ENCODE measurements around the gene IFI6. TPM values are rescaled to one million over a fixed set of nuclear protein-coding genes. Genes with fewer than 3 reads are reported as not detected.

The IFI6 gene
- total and polyA plus RNA-seq, 2 of the 4 experiments (the other 2 are of a cell fraction), result 7.3 to 16.8 TPM

DNA sequence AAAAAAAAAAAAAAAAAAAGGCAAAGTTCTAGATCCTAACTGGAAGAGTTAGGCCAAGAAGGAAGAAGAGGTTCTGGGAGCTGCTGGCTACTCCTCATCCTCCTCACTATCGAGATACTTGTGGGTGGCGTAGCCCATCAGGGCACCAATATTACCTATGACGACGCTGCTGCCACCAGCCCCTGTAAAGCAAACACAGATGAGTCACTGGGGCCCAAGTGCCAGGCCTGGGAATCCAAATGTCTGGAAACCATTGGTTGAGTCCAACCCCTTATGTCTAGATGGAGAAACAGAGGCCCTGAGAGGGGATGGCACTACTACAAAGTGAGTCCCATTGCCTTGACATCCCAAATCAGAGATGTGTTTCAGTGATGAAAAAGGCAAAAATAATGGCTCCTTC, 5.7 kb downstream of the IFI6 start:
- BruUV-seq (replicated peaks), result no TSS peak
- H2BK15ac ChIP-seq (ENCODE audit: low read depth, low read length), result no peak overlapping the region
- whole genome bisulfite sequencing, 2 experiments (ENCODE audit: extremely low coverage in 2 of 2, insufficient read length in 1 of 2), result no CpG with 5 or more reads among the region's 4 CpGs
- H3K14ac ChIP-seq (replicated peaks; ENCODE audit: low read depth, low read length), result no peak overlapping the region
- H3K27ac ChIP-seq (ENCODE audit: insufficient read depth, low read length), result no peak overlapping the region
- H3K27me3 ChIP-seq (ENCODE audit: control insufficient read depth, insufficient read depth, low read length), result no peaks in the 10 kb centered on the region
- H3K9ac ChIP-seq (ENCODE audit: low read depth, low read length), result no peak overlapping the region
- H3K9me3 ChIP-seq (ENCODE audit: control insufficient read depth, insufficient read depth, low read length), result no peaks in the 10 kb centered on the region
- H3K56ac ChIP-seq (ENCODE audit: extremely low read depth, insufficient read depth, low read length), result no peak overlapping the region
- no peak overlapping the region for H2AK5ac ChIP-seq (ENCODE audit: low read depth, low read length)
- DNase-seq, result no peak
- ChIA-PET CTCF (interaction anchor here (0.6 to 0.7 kb wide), 2 partner anchors 9 to 60 kb away, joined by 4 to 5 read pairs; no protein-coding TSS in a partner anchor), POLR2A (ENCODE audit: unreplicated experiment) (no interaction called here)
- peaks cover 3% of the 10 kb centered on the region; the same call in 1 of the 2 replicates for H3K4me1 ChIP-seq (ENCODE audit: control insufficient read depth, insufficient read depth, low read length)
- no peak overlapping the region for H2BK20ac ChIP-seq (ENCODE audit: low read depth, low read length)
- no peak overlapping the region for H3K23ac ChIP-seq (ENCODE audit: low read depth, low read length)
- in situ Hi-C loops (cut with MboI; ENCODE audit: low sequenced_read_pairs) (loop anchor here (10.0 kb wide), 1 partner anchor 251 kb away; no protein-coding TSS in a partner anchor), intact Hi-C loops (cut with micrococcal nuclease) (no loop called here), dilution Hi-C loops (cut with HindIII; ENCODE audit: low sequenced_read_pairs, unreplicated experiment) (no loop called here)
- H3K79me1 ChIP-seq (ENCODE audit: low read depth in 1 of 2, low read length in 2 of 2), result no peaks in the 10 kb centered on the region
- no peak overlapping the region for H4K5ac ChIP-seq (ENCODE audit: low read depth, low read length)
- no peak overlapping the region for H4K8ac ChIP-seq (ENCODE audit: low read depth in 2 of 2, low read length in 2 of 2)
- no peak overlapping the region for H2AFZ ChIP-seq (replicated peaks; ENCODE audit: low read length, poor library complexity)
- H4K20me1 ChIP-seq (ENCODE audit: insufficient read depth, low read length), result peaks cover 3% of the 10 kb centered on the region; the same call in 1 of the 2 replicates
- H3K4me3 ChIP-seq (ENCODE audit: insufficient read depth, low read depth, low read length), result no peak overlapping the region
- no peak overlapping the region for H4K91ac ChIP-seq (ENCODE audit: insufficient read depth, low read depth, low read length)
- TF ChIP-seq RAD21 (IDR thresholded peaks at IDR 0.05; ENCODE audit: low read length) (no peak), MAZ (IDR thresholded peaks at IDR 0.05; ENCODE audit: borderline replicate concordance, low read depth, low read length) (no peak), FOS (IDR thresholded peaks at IDR 0.05; ENCODE audit: low read depth, low read length) (no peak), RFX5 (IDR thresholded peaks at IDR 0.05; ENCODE audit: low read depth, low read length) (no peak), MAFK (IDR thresholded peaks at IDR 0.05; ENCODE audit: low read depth, low read length) (no peak), MXI1 (IDR thresholded peaks at IDR 0.05; ENCODE audit: borderline replicate concordance, low read depth, low read length) (no peak), BHLHE40 (IDR thresholded peaks at IDR 0.05; ENCODE audit: low read depth, low read length) (no peak), SMC3 (IDR thresholded peaks at IDR 0.05; ENCODE audit: low read depth, low read length) (no peak), CHD1 (IDR thresholded peaks at IDR 0.05; ENCODE audit: low read depth, low read length) (no peak), NFE2L2 (IDR thresholded peaks at IDR 0.05; ENCODE audit: low read depth, low read length) (no peak), CEBPB (IDR thresholded peaks at IDR 0.05; ENCODE audit: low read depth, low read length) (no peak), POLR2A (IDR thresholded peaks at IDR 0.05; ENCODE audit: low read depth, low read length) (no peak), RCOR1 (IDR thresholded peaks at IDR 0.05; ENCODE audit: insufficient replicate concordance, low read length) (no peak)
- TF ChIP-seq, protein P1, sequence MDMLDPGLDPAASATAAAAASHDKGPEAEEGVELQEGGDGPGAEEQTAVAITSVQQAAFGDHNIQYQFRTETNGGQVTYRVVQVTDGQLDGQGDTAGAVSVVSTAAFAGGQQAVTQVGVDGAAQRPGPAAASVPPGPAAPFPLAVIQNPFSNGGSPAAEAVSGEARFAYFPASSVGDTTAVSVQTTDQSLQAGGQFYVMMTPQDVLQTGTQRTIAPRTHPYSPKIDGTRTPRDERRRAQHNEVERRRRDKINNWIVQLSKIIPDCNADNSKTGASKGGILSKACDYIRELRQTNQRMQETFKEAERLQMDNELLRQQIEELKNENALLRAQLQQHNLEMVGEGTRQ (IDR thresholded peaks at IDR 0.05; ENCODE audit: low read depth, low read length), result no peak
- TF ChIP-seq, protein P2, sequence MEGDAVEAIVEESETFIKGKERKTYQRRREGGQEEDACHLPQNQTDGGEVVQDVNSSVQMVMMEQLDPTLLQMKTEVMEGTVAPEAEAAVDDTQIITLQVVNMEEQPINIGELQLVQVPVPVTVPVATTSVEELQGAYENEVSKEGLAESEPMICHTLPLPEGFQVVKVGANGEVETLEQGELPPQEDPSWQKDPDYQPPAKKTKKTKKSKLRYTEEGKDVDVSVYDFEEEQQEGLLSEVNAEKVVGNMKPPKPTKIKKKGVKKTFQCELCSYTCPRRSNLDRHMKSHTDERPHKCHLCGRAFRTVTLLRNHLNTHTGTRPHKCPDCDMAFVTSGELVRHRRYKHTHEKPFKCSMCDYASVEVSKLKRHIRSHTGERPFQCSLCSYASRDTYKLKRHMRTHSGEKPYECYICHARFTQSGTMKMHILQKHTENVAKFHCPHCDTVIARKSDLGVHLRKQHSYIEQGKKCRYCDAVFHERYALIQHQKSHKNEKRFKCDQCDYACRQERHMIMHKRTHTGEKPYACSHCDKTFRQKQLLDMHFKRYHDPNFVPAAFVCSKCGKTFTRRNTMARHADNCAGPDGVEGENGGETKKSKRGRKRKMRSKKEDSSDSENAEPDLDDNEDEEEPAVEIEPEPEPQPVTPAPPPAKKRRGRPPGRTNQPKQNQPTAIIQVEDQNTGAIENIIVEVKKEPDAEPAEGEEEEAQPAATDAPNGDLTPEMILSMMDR (conservative IDR thresholded peaks at IDR 0.05; ENCODE audit: low read depth, low read length), result no peak
- TF ChIP-seq, protein P3, sequence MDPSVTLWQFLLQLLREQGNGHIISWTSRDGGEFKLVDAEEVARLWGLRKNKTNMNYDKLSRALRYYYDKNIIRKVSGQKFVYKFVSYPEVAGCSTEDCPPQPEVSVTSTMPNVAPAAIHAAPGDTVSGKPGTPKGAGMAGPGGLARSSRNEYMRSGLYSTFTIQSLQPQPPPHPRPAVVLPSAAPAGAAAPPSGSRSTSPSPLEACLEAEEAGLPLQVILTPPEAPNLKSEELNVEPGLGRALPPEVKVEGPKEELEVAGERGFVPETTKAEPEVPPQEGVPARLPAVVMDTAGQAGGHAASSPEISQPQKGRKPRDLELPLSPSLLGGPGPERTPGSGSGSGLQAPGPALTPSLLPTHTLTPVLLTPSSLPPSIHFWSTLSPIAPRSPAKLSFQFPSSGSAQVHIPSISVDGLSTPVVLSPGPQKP (IDR thresholded peaks at IDR 0.05; ENCODE audit: borderline replicate concordance, low read depth, low read length), result no peak
- no peak for ATAC-seq (ENCODE audit: low read depth)
- no peak overlapping the region for H3K4me2 ChIP-seq (ENCODE audit: low read depth, low read length)
- no peak overlapping the region for H3K4ac ChIP-seq (ENCODE audit: low read depth, low read length)
- H2BK120ac ChIP-seq (ENCODE audit: low read depth, low read length), result no peak overlapping the region
- no peak overlapping the region for H2AK9ac ChIP-seq (replicated peaks; ENCODE audit: low read depth, low read length, poor library complexity)
- no peak overlapping the region for H2BK5ac ChIP-seq (ENCODE audit: low read depth, low read length, poor library complexity, severe bottlenecking)
- H3K18ac ChIP-seq (ENCODE audit: low read depth, low read length), result no peak overlapping the region
- no peaks in the 10 kb centered on the region for H3K9me1 ChIP-seq (ENCODE audit: insufficient read depth, low read length)
- no peaks in the 10 kb centered on the region for H3K36me3 ChIP-seq (ENCODE audit: control insufficient read depth, insufficient read depth, low read length)
